Heart right ventricle (tissue), 16 donors: ENCODE results near the gene OGFR. TPM values are rescaled to one million over a fixed set of nuclear protein-coding genes. Genes with fewer than 3 reads are reported as not detected.

Experiments
- ATAC-seq, 8 donors: fragments of 200-7000 bp; cut with Tn5 transposase; one replicate each; pipeline ENCODE4 v1.9.1; 2020; ENCODE audit warnings: mild to moderate bottlenecking in 8 of 8, moderate library complexity in 8 of 8, moderate number of reproducible peaks in 1 of 8
- DNase-seq, 2 donors: peaks; one replicate each; pipeline ENCODE4 v3.0.0-alpha.2; 2020
- H3K27ac ChIP-seq, 10 donors: fragments of 200-600 bp; sonication (generic) in 2 of 10; one replicate each; pipeline versions ENCODE4 v1.5.0 to v1.8.0; 2020 to 2022; ENCODE audit warnings: mild to moderate bottlenecking in 3 of 10
- H3K27me3 ChIP-seq, 7 donors: fragments of 200-600 bp; one replicate each; pipeline ENCODE4 v1.8.0; 2021 to 2022; ENCODE audit warnings: mild to moderate bottlenecking in 2 of 7
- H3K36me3 ChIP-seq, 9 donors: fragments of 200-600 bp; sonication (generic) in 1 of 9; one replicate each; pipeline versions ENCODE4 v1.5.0 to v1.8.0; 2020 to 2022; ENCODE audit warnings: mild to moderate bottlenecking in 2 of 9
- H3K4me1 ChIP-seq, 9 donors: fragments of 200-600 bp; sonication (generic) in 1 of 9; one replicate each; pipeline versions ENCODE4 v1.5.0 to v1.8.0; 2020 to 2022; ENCODE audit warnings: mild to moderate bottlenecking in 4 of 9
- H3K4me3 ChIP-seq, 10 donors: fragments of 200-600 bp; sonication (generic) in 2 of 10; one replicate each; pipeline versions ENCODE4 v1.5.0 to v1.8.0; 2020 to 2022; ENCODE audit warnings: mild to moderate bottlenecking in 7 of 10, moderate library complexity in 2 of 10
- H3K9me3 ChIP-seq, 11 donors: fragments of 200-600 bp in 10 of 11; sonication (generic) in 2 of 11; one replicate each; pipeline versions ENCODE4 v1.5.0 to v1.8.0; 2013 to 2022; ENCODE audit warnings: mild to moderate bottlenecking in 2 of 11, control low read depth in 1 of 11, moderate library complexity in 1 of 11
- CTCF ChIP-seq, 9 donors: fragments of 200-600 bp; sonication (generic) in 2 of 9; IDR thresholded peaks; one replicate each; pipeline versions ENCODE4 v1.5.0 to v1.8.0; 2021 to 2022; ENCODE audit warnings: antibody characterized with exemption in 9 of 9, mild to moderate bottlenecking in 5 of 9, moderate library complexity in 1 of 9
- WGBS, 2 donors: extraction: QIAGEN DNeasy Blood & Tissue Kit; methylation state at CpG; one replicate each; pipeline ENCODE4 v1.1.7; 2013; ENCODE audit warnings: inconsistent platforms in 1 of 2; 5-methylcytosine and 5-hydroxymethylcytosine counted together
- intact Hi-C, 10 donors: fragments of 100-400 bp; cut with DNase I; formaldehyde crosslinking; loops; one replicate each; pipeline versions ENCODE4 v1.11.1 to v1.14.2; 2022
- polyA plus RNA-seq, 2 donors: library from polyadenylated mRNA; stranded (reverse); fragments of 200-250 nt; gene quantifications; one replicate each; pipeline ENCODE4 v1.2.3, GENCODE V29; 2013
- total RNA-seq, 10 donors: library from RNA; stranded (reverse); fragmentation: NEBNext Ultra II Directional in 3 of 10; extraction: Animal tissue kit (Norgen Biotek cat#: 25700) in 3 of 10; gene quantifications; one replicate each; pipeline versions ENCODE4 v1.2.1 to v1.2.4, GENCODE V29; 2021 to 2023
- donor health status: Arrhythmogenic right ventricular cardiomyopathy.
- donor health status: ischemic (EF 13 %, LVEDD 7.1; RV severe dilation, severe dysfunction).
- donor health status: healthy with polysubstance abuse.
- donor health status: DM: no; HTN: yes; CAD: no.
- donor health status: DM: no; HTN: no; CAD: no.
- donor health status: ischemic (EF 25% LVEDD 6.9; RV normal size, moderate dysfunction).
- donor health status: ischemic (EF 25% LVEDD 5.7; RV mildly dilated, moderate dysfunction).
- donor health status: healthy.
- donor health status: DM: yes; HTN: yes; CAD: no.
- donor health status: Ischemic cardiomyopathy.
- donor health status: ischemic (EF 35%, LVEDD 5.7; RV mildly dilated, moderate dysfunction).
- donor health status: nonischemic (EF 11% LVEDD 7.7; RV severe dilation, severe dysfunction).
- donor health status: DM: yes; HTN: yes; CAD: no.
- donor health status: PGD.
- donor health status: ischemic (EF 29% LVEDD 5.4; RV normal size, mild dysfunction).
- donor health status: nonischemic (EF 23%, LVEDD 6.1; RV moderate dilation, normal function).

Gene OGFR
- total and polyA plus RNA-seq, 12 donors = 13.0 to 37.5 (median 17.5) TPM

GRCh38 chr20:62766716-62767115, 37.9 kb upstream of the OGFR start:
- Histone ChIP-seq H3K4me1 (peaks cover 0 to 11% (median 0%) of the 10 kb centered on the region in 9 donors), H3K9me3 (no peaks in the 10 kb centered on the region), H3K4me3 (no peak overlapping the region), H3K27me3 (peaks cover 0 to 53% (median 41%) of the 10 kb centered on the region in 7 donors), H3K36me3 (no peaks in the 10 kb centered on the region), H3K27ac (no peak overlapping the region)
- ATAC-seq (no peak), DNase-seq (no peak)
- no peak for TF ChIP-seq CTCF (IDR thresholded peaks at IDR 0.05)
- intact Hi-C loops = no loop called here
- 56 to 58% methylated on average over 16 of the region's 16 CpGs for whole genome bisulfite sequencing, 2 donors

GRCh38 chr20:62768234-62768546, 36.4 kb upstream of the OGFR start:
- intact Hi-C loops = no loop called here
- 79 to 84% methylated on average over 8 of the region's 8 CpGs for WGBS, 2 donors
- Histone ChIP-seq H3K4me3 (no peak overlapping the region), H3K27ac (no peak overlapping the region), H3K4me1 (peaks cover 0 to 11% (median 3%) of the 10 kb centered on the region in 9 donors), H3K27me3 (peaks cover 0 to 46% (median 41%) of the 10 kb centered on the region in 7 donors), H3K36me3 (no peaks in the 10 kb centered on the region), H3K9me3 (no peaks in the 10 kb centered on the region)
- ATAC-seq (no peak), DNase-seq (no peak)
- no peak for TF ChIP-seq CTCF (IDR thresholded peaks at IDR 0.05)

- ATAC-seq = peak in 2 of 8 donors; percentile 53 to 65
- no peak overlapping the region for H3K4me3 ChIP-seq
- TF ChIP-seq CTCF (IDR thresholded peaks at IDR 0.05) = no peak
- H3K36me3 ChIP-seq = no peaks in the 10 kb centered on the region
- peaks cover 0 to 11% (median 3%) of the 10 kb centered on the region in 9 donors for H3K4me1 ChIP-seq
- no peaks in the 10 kb centered on the region for H3K9me3 ChIP-seq
- H3K27me3 ChIP-seq = peaks cover 0 to 46% (median 36%) of the 10 kb centered on the region in 7 donors
- intact Hi-C loops = no loop called here
- WGBS, 2 donors = 39 to 44% methylated on average over 21 of the region's 21 CpGs
- H3K27ac ChIP-seq = no peak overlapping the region
- peak in 1 of 2 donors; percentile 17 for DNase-seq
Measured at GRCh38 chr20:62768551-62769287, 35.9 kb upstream of the OGFR start.

- H3K9me3 ChIP-seq = no peaks in the 10 kb centered on the region
- 94 to 96% methylated on average over 16 of the region's 16 CpGs for WGBS, 2 donors
- H3K4me1 ChIP-seq = peaks cover 0 to 12% (median 3%) of the 10 kb centered on the region in 9 donors
- TF ChIP-seq CTCF (IDR thresholded peaks at IDR 0.05) = no peak
- H3K27ac ChIP-seq = no peak overlapping the region
- intact Hi-C loops = no loop called here
- H3K36me3 ChIP-seq = no peaks in the 10 kb centered on the region
- no peak overlapping the region for H3K4me3 ChIP-seq
- peak in 1 of 2 donors; percentile 5 for DNase-seq
- no peak for ATAC-seq
- peaks cover 0 to 42% (median 29%) of the 10 kb centered on the region in 7 donors for H3K27me3 ChIP-seq
Measured at GRCh38 chr20:62769346-62770071, 35.1 kb upstream of the OGFR start.
